ENCODE measurements around the gene HSPA1A. TPM values are rescaled to one million over a fixed set of nuclear protein-coding genes. Genes with fewer than 3 reads are reported as not detected.

The HSPA1A gene
- total and polyA plus RNA-seq, 9 of the 15 experiments (the other 6 are each of a cell fraction or from before 2014, with no cell fraction given) = 2.2 to 273 (median 107) TPM

DNA sequence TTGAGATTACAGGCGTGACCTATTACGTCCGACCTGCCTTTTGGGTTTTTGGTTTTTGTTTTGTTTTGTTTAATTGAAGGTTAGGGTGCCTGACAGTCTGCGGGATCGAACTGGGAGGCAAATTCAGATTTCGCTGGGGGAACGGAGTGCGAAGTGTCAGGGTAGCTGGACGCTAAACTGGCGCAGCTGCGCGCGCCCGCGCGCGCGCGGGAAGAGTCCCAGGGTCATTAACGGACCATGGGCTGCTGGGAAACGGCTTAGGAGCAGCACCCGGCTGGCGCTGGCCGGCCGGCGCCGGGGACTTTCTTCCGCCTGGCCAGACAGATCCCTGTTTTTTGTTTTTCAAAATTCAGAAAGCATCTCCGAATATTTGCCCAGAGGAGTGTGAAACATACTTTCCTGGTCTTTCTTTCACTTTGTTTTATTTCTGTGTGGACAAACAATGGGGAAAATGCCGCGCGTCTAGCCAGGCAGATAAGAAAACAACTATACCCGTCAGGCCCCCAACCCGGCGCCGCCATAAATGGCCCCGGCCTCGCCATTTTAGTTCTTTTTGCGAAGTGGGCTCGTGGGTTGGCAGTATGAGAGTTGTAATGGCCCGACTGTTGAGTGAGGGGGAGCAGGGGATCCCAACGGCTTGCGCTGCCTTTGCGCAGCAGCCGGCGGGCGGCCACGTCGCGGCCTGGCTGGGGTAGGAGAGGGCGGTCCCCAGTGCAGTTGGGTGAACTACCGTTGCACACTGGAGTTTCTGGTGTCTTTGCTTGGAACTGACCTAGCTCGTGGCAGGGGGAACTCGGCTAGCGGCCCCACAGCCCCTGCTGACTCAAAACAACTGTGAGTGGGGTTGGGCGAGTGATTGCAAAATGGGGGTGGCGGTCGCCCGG lies 19.3 kb downstream of the HSPA1A start (continued):
- TF ChIP-seq, protein P1, sequence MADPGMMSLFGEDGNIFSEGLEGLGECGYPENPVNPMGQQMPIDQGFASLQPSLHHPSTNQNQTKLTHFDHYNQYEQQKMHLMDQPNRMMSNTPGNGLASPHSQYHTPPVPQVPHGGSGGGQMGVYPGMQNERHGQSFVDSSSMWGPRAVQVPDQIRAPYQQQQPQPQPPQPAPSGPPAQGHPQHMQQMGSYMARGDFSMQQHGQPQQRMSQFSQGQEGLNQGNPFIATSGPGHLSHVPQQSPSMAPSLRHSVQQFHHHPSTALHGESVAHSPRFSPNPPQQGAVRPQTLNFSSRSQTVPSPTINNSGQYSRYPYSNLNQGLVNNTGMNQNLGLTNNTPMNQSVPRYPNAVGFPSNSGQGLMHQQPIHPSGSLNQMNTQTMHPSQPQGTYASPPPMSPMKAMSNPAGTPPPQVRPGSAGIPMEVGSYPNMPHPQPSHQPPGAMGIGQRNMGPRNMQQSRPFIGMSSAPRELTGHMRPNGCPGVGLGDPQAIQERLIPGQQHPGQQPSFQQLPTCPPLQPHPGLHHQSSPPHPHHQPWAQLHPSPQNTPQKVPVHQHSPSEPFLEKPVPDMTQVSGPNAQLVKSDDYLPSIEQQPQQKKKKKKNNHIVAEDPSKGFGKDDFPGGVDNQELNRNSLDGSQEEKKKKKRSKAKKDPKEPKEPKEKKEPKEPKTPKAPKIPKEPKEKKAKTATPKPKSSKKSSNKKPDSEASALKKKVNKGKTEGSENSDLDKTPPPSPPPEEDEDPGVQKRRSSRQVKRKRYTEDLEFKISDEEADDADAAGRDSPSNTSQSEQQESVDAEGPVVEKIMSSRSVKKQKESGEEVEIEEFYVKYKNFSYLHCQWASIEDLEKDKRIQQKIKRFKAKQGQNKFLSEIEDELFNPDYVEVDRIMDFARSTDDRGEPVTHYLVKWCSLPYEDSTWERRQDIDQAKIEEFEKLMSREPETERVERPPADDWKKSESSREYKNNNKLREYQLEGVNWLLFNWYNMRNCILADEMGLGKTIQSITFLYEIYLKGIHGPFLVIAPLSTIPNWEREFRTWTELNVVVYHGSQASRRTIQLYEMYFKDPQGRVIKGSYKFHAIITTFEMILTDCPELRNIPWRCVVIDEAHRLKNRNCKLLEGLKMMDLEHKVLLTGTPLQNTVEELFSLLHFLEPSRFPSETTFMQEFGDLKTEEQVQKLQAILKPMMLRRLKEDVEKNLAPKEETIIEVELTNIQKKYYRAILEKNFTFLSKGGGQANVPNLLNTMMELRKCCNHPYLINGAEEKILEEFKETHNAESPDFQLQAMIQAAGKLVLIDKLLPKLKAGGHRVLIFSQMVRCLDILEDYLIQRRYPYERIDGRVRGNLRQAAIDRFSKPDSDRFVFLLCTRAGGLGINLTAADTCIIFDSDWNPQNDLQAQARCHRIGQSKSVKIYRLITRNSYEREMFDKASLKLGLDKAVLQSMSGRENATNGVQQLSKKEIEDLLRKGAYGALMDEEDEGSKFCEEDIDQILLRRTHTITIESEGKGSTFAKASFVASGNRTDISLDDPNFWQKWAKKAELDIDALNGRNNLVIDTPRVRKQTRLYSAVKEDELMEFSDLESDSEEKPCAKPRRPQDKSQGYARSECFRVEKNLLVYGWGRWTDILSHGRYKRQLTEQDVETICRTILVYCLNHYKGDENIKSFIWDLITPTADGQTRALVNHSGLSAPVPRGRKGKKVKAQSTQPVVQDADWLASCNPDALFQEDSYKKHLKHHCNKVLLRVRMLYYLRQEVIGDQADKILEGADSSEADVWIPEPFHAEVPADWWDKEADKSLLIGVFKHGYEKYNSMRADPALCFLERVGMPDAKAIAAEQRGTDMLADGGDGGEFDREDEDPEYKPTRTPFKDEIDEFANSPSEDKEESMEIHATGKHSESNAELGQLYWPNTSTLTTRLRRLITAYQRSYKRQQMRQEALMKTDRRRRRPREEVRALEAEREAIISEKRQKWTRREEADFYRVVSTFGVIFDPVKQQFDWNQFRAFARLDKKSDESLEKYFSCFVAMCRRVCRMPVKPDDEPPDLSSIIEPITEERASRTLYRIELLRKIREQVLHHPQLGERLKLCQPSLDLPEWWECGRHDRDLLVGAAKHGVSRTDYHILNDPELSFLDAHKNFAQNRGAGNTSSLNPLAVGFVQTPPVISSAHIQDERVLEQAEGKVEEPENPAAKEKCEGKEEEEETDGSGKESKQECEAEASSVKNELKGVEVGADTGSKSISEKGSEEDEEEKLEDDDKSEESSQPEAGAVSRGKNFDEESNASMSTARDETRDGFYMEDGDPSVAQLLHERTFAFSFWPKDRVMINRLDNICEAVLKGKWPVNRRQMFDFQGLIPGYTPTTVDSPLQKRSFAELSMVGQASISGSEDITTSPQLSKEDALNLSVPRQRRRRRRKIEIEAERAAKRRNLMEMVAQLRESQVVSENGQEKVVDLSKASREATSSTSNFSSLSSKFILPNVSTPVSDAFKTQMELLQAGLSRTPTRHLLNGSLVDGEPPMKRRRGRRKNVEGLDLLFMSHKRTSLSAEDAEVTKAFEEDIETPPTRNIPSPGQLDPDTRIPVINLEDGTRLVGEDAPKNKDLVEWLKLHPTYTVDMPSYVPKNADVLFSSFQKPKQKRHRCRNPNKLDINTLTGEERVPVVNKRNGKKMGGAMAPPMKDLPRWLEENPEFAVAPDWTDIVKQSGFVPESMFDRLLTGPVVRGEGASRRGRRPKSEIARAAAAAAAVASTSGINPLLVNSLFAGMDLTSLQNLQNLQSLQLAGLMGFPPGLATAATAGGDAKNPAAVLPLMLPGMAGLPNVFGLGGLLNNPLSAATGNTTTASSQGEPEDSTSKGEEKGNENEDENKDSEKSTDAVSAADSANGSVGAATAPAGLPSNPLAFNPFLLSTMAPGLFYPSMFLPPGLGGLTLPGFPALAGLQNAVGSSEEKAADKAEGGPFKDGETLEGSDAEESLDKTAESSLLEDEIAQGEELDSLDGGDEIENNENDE (IDR thresholded peaks at IDR 0.05; ENCODE audit: low read depth, low read length) = peak; percentile 68
- TF ChIP-seq ZNF764 (CRISPR knock-in tag; IDR thresholded peaks at IDR 0.05; ENCODE audit: low read depth) = peak; percentile 79
- TF ChIP-seq BHLHE40 (IDR thresholded peaks at IDR 0.05; ENCODE audit: low read length) = peak; percentile 45; the same call in 1 of the 2 replicates
- peak; percentile 64 for TF ChIP-seq ESRRA (IDR thresholded peaks at IDR 0.05; ENCODE audit: borderline replicate concordance, low read depth)
- TF ChIP-seq LARP7 (IDR thresholded peaks at IDR 0.05) = peak; percentile 99; the same call in 1 of the 2 replicates
- peak; percentile 47; the same call in 1 of the 2 replicates for TF ChIP-seq KLF13 (tag; IDR thresholded peaks at IDR 0.05; ENCODE audit: borderline replicate concordance, low read depth)
- peak; percentile 95; the same call in 1 of the 2 replicates for TF ChIP-seq ZBTB49 (CRISPR knock-in tag; IDR thresholded peaks at IDR 0.05; ENCODE audit: borderline replicate concordance)
- TF ChIP-seq GABPB1 (CRISPR knock-in tag; IDR thresholded peaks at IDR 0.05) = peak; percentile 86
- TF ChIP-seq NONO (IDR thresholded peaks at IDR 0.05; ENCODE audit: low read depth in 2 of 2, low read length in 1 of 2) = peak in 1 of 2 experiments; percentile 93; a peak in 2 of 4 replicates
- TF ChIP-seq ZNF561 (CRISPR knock-in tag; conservative IDR thresholded peaks at IDR 0.05) = peak; percentile 77
- TF ChIP-seq POU5F1 (IDR thresholded peaks at IDR 0.05; ENCODE audit: borderline replicate concordance, low read depth, low read length, partially characterized antibody) = peak; percentile 33
- TF ChIP-seq HDAC6 (IDR thresholded peaks at IDR 0.05; ENCODE audit: low read depth, low read length) = no peak
